GM19035 (cell line): ENCODE results near the gene GOLGA6D.
"Not testable (repeated sequence)": the region's sequence is repeated elsewhere in the genome, so short reads cannot be mapped to it uniquely, and the experiment has no call there.

Experiments used
- ATAC-seq: cut with Tn5 transposase; IDR thresholded peaks from one replicate; pipeline ENCODE4 v1.9.1; 2021; ENCODE audit not compliant: unreplicated experiment

GOLGA6D gene

GRCh38 chr15:75282572-75282971, at the start of gene GOLGA6D:
TSS of gene GOLGA6D (plus strand) at chr15:75282835. CDS start at chr15:75282876, 41 bp downstream.
- ATAC-seq, result not testable (repeated sequence)

GRCh38 chr15:75233504-75234190, 49.0 kb upstream of the GOLGA6D start:
- no peak for ATAC-seq

- no peak for ATAC-seq
Observed at GRCh38 chr15:75234191-75234810, 48.3 kb upstream of the GOLGA6D start.

- no peak for ATAC-seq
Observed at GRCh38 chr15:75235051-75235673, 47.5 kb upstream of the GOLGA6D start.

GRCh38 chr15:75235760-75236729, 46.6 kb upstream of the GOLGA6D start:
- no peak for ATAC-seq

GRCh38 chr15:75237316-75237982, 45.2 kb upstream of the GOLGA6D start:
- ATAC-seq, result no peak

GRCh38 chr15:75238150-75238549, 44.5 kb upstream of the GOLGA6D start:
- ATAC-seq, result no peak

GRCh38 chr15:75245741-75246140, 36.9 kb upstream of the GOLGA6D start:
- ATAC-seq, result not testable (repeated sequence)

GRCh38 chr15:75248991-75249390, 33.6 kb upstream of the GOLGA6D start:
- ATAC-seq, result not testable (repeated sequence)

- no peak for ATAC-seq
Observed at GRCh38 chr15:75249726-75250125, 32.9 kb upstream of the GOLGA6D start.

GRCh38 chr15:75251343-75251742, 31.3 kb upstream of the GOLGA6D start:
- ATAC-seq, result not testable (repeated sequence)

- not testable (repeated sequence) for ATAC-seq
Observed at GRCh38 chr15:75252285-75252684, 30.4 kb upstream of the GOLGA6D start.

- not testable (repeated sequence) for ATAC-seq
Observed at GRCh38 chr15:75258034-75258433, 24.6 kb upstream of the GOLGA6D start, which contains the start of gene GOLGA6C. TSS of gene GOLGA6C (plus strand) at chr15:75258334. CDS start at chr15:75258599, 265 bp downstream.

GRCh38 chr15:75258620-75259343, 23.9 kb upstream of the GOLGA6D start:
- not testable (repeated sequence) for ATAC-seq

GRCh38 chr15:75259873-75260272, 22.8 kb upstream of the GOLGA6D start:
- ATAC-seq, result not testable (repeated sequence)

GRCh38 chr15:75273751-75274359, 8.8 kb upstream of the GOLGA6D start:
- ATAC-seq, result not testable (repeated sequence)

- peak; percentile 77 for ATAC-seq
Observed at GRCh38 chr15:75274509-75275107, 8.0 kb upstream of the GOLGA6D start.

GRCh38 chr15:75275617-75276016, 7.0 kb upstream of the GOLGA6D start:
- not testable (repeated sequence) for ATAC-seq

GRCh38 chr15:75278497-75278896, 4.1 kb upstream of the GOLGA6D start:
- ATAC-seq, result not testable (repeated sequence)
